Measurements from ENCODE around the gene MALT1. TPM values are rescaled to one million over a fixed set of nuclear protein-coding genes. Genes with fewer than 3 reads are reported as not detected.

MALT1 gene
- total RNA-seq, 1 donor from 2014 or later = 28.1 TPM

GRCh38 chr18:58721566-58722239 is 50.4 kb downstream of the MALT1 start:
- DNase-seq (ENCODE audit: extremely low spot score, unreplicated experiment) = no peak
- Mint-ChIP-seq H3K9me3 (ENCODE audit: unreplicated experiment) (no peaks in the 10 kb centered on the region), H3K27me3 (ENCODE audit: unreplicated experiment) (no peaks in the 10 kb centered on the region)

GRCh38 chr18:58723810-58724602 is 52.7 kb downstream of the MALT1 start:
- no peak overlapping the region for H3K27ac Mint-ChIP-seq (ENCODE audit: unreplicated experiment)
- DNase-seq (ENCODE audit: extremely low spot score, unreplicated experiment) = no peak
- no peaks in the 10 kb centered on the region for H3K9me3 Mint-ChIP-seq (ENCODE audit: unreplicated experiment)
- peaks cover 4% of the 10 kb centered on the region for H3K4me1 Mint-ChIP-seq (ENCODE audit: unreplicated experiment)
- H3K4me3 Mint-ChIP-seq (ENCODE audit: unreplicated experiment) = no peak overlapping the region
- H3K27me3 Mint-ChIP-seq (ENCODE audit: unreplicated experiment) = no peaks in the 10 kb centered on the region
- no peak for TF ChIP-seq CTCF (IDR thresholded peaks at IDR 0.05)
- H3K36me3 Mint-ChIP-seq (ENCODE audit: unreplicated experiment) = peaks cover 26% of the 10 kb centered on the region

More at GRCh38 chr18:58721566-58722239, 50.4 kb downstream of the MALT1 start:
- H3K4me3 Mint-ChIP-seq (ENCODE audit: unreplicated experiment) = no peak overlapping the region
- peaks cover 2% of the 10 kb centered on the region for H3K4me1 Mint-ChIP-seq (ENCODE audit: unreplicated experiment)
- peaks cover 21% of the 10 kb centered on the region for H3K36me3 Mint-ChIP-seq (ENCODE audit: unreplicated experiment)
- no peak for TF ChIP-seq CTCF (IDR thresholded peaks at IDR 0.05)
- H3K27ac Mint-ChIP-seq (ENCODE audit: unreplicated experiment) = no peak overlapping the region

- Mint-ChIP-seq H3K9me3 (ENCODE audit: unreplicated experiment) (no peaks in the 10 kb centered on the region), H3K4me1 (ENCODE audit: unreplicated experiment) (peaks cover 4% of the 10 kb centered on the region), H3K36me3 (ENCODE audit: unreplicated experiment) (peaks cover 36% of the 10 kb centered on the region), H3K27ac (ENCODE audit: unreplicated experiment) (peak overlapping the region; percentile 8), H3K27me3 (ENCODE audit: unreplicated experiment) (no peaks in the 10 kb centered on the region), H3K4me3 (ENCODE audit: unreplicated experiment) (no peak overlapping the region)
- no peak for TF ChIP-seq CTCF (IDR thresholded peaks at IDR 0.05)
- no peak for DNase-seq (ENCODE audit: extremely low spot score, unreplicated experiment)
Observed at GRCh38 chr18:58726671-58727070, 55.4 kb downstream of the MALT1 start.

GRCh38 chr18:58727776-58728500 is 56.7 kb downstream of the MALT1 start:
- H3K9me3 Mint-ChIP-seq (ENCODE audit: unreplicated experiment) = no peaks in the 10 kb centered on the region
- H3K27me3 Mint-ChIP-seq (ENCODE audit: unreplicated experiment) = no peaks in the 10 kb centered on the region
- peaks cover 38% of the 10 kb centered on the region for H3K36me3 Mint-ChIP-seq (ENCODE audit: unreplicated experiment)
- DNase-seq (ENCODE audit: extremely low spot score, unreplicated experiment) = no peak
- TF ChIP-seq CTCF (IDR thresholded peaks at IDR 0.05) = no peak
- H3K27ac Mint-ChIP-seq (ENCODE audit: unreplicated experiment) = no peak overlapping the region
- peaks cover 6% of the 10 kb centered on the region for H3K4me1 Mint-ChIP-seq (ENCODE audit: unreplicated experiment)
- no peak overlapping the region for H3K4me3 Mint-ChIP-seq (ENCODE audit: unreplicated experiment)

- peaks cover 36% of the 10 kb centered on the region for H3K36me3 Mint-ChIP-seq (ENCODE audit: unreplicated experiment)
- no peak for TF ChIP-seq CTCF (IDR thresholded peaks at IDR 0.05)
- H3K27ac Mint-ChIP-seq (ENCODE audit: unreplicated experiment) = no peak overlapping the region
- no peak overlapping the region for H3K4me3 Mint-ChIP-seq (ENCODE audit: unreplicated experiment)
- peaks cover 6% of the 10 kb centered on the region for H3K4me1 Mint-ChIP-seq (ENCODE audit: unreplicated experiment)
- no peaks in the 10 kb centered on the region for H3K27me3 Mint-ChIP-seq (ENCODE audit: unreplicated experiment)
- no peaks in the 10 kb centered on the region for H3K9me3 Mint-ChIP-seq (ENCODE audit: unreplicated experiment)
- DNase-seq (ENCODE audit: extremely low spot score, unreplicated experiment) = no peak
Observed at GRCh38 chr18:58728719-58729118, 57.5 kb downstream of the MALT1 start.

All from osteocyte (in vitro differentiated cells).